Colonic mucosa (tissue), 4 donors: ENCODE results near the gene SMIM41. TPM values are rescaled to one million over a fixed set of nuclear protein-coding genes. Genes with fewer than 3 reads are reported as not detected.

Experiments
- DNase-seq: peaks from one replicate; pipeline ENCODE4 v3.0.0-alpha.2; 2020
- H3K27ac ChIP-seq: fragments of 200-600 bp; one replicate; pipeline ENCODE4 v1.8.0; 2021
- H3K27me3 ChIP-seq: fragments of 200-600 bp; one replicate; pipeline ENCODE4 v1.8.0; 2021
- H3K36me3 ChIP-seq: fragments of 200-600 bp; one replicate; pipeline ENCODE4 v1.8.0; 2021
- H3K4me1 ChIP-seq: fragments of 200-600 bp; one replicate; pipeline ENCODE4 v1.8.0; 2021; ENCODE audit warnings: mild to moderate bottlenecking
- H3K4me3 ChIP-seq: fragments of 200-600 bp; one replicate; pipeline ENCODE4 v1.8.0; 2021
- H3K9ac ChIP-seq, 2 donors: one replicate each; pipeline ENCODE4 v1.7.0; 2013; ENCODE audit warnings: control low read depth in 2 of 2, low read depth in 2 of 2, low read length in 2 of 2
- H3K9me3 ChIP-seq: fragments of 200-600 bp; one replicate; pipeline ENCODE4 v1.8.0; 2021
- CTCF ChIP-seq: fragments of 200-600 bp; IDR thresholded peaks from one replicate; pipeline ENCODE4 v1.8.0; 2022; ENCODE audit warnings: antibody characterized with exemption, mild to moderate bottlenecking
- intact Hi-C: fragments of 100-400 bp; cut with DNase I; formaldehyde crosslinking; loops from one replicate; pipeline ENCODE4 v1.14.1; 2022
- total RNA-seq, 2 donors: library from RNA; stranded (reverse); fragmentation: NEBNext Ultra II Directional in 1 of 2; extraction: Animal tissue kit (Norgen Biotek cat#: 25700) in 1 of 2; gene quantifications; one replicate each; pipeline ENCODE4 v1.2.1, GENCODE V29; 2021
- donor health status: healthy.
- donor health status: DM: no; HTN: no; CAD: no.
- donor health status: DM: no; HTN: no; CAD: no.

SMIM41 gene
- total RNA-seq, 2 donors from 2014 or later = 0.30 to 0.58 TPM

GRCh38 chr12:52041695-52042123 lies 37.8 kb upstream of the SMIM41 start:
- H3K4me3 ChIP-seq = no peak overlapping the region
- TF ChIP-seq CTCF = no peak
- H3K27me3 ChIP-seq = no peaks in the 10 kb centered on the region
- peak overlapping the region in 1 of 2 donors; percentile 20 for H3K9ac ChIP-seq
- intact Hi-C loops = no loop called here
- H3K9me3 ChIP-seq = no peaks in the 10 kb centered on the region
- H3K27ac ChIP-seq = no peak overlapping the region
- peaks cover 9% of the 10 kb centered on the region for H3K4me1 ChIP-seq
- H3K36me3 ChIP-seq = no peaks in the 10 kb centered on the region
- no peak for DNase-seq

GRCh38 chr12:52042706-52043385 lies 36.7 kb upstream of the SMIM41 start:
- intact Hi-C loops = no loop called here
- H3K4me1 ChIP-seq = peaks cover 9% of the 10 kb centered on the region
- no peaks in the 10 kb centered on the region for H3K36me3 ChIP-seq
- H3K27me3 ChIP-seq = no peaks in the 10 kb centered on the region
- H3K4me3 ChIP-seq = no peak overlapping the region
- DNase-seq = no peak
- no peak overlapping the region for H3K27ac ChIP-seq
- peak overlapping the region in 1 of 2 donors; percentile 40 for H3K9ac ChIP-seq
- no peaks in the 10 kb centered on the region for H3K9me3 ChIP-seq
- TF ChIP-seq CTCF = no peak

- H3K4me3 ChIP-seq = no peak overlapping the region
- DNase-seq = no peak
These were observed 35.9 kb upstream of the SMIM41 start for GRCh38 chr12:52043386-52044212.

GRCh38 chr12:52044292-52044983 lies 35.1 kb upstream of the SMIM41 start:
- peak overlapping the region; percentile 53 for H3K27ac ChIP-seq
- H3K9me3 ChIP-seq = no peaks in the 10 kb centered on the region
- peak overlapping the region; percentile 1 to 2 for H3K9ac ChIP-seq
- no peak for DNase-seq
- H3K4me1 ChIP-seq = peaks cover 9% of the 10 kb centered on the region
- no peak overlapping the region for H3K4me3 ChIP-seq
- TF ChIP-seq CTCF = no peak
- intact Hi-C loops = no loop called here
- H3K36me3 ChIP-seq = no peaks in the 10 kb centered on the region
- H3K27me3 ChIP-seq = no peaks in the 10 kb centered on the region

More at GRCh38 chr12:52043386-52044212, 35.9 kb upstream of the SMIM41 start:
- peak overlapping the region; percentile 1 to 2 for H3K9ac ChIP-seq
- intact Hi-C loops = no loop called here
- no peak for TF ChIP-seq CTCF
- peak overlapping the region; percentile 53 for H3K27ac ChIP-seq
- H3K4me1 ChIP-seq = peaks cover 9% of the 10 kb centered on the region
- no peaks in the 10 kb centered on the region for H3K27me3 ChIP-seq
- H3K9me3 ChIP-seq = no peaks in the 10 kb centered on the region
- no peaks in the 10 kb centered on the region for H3K36me3 ChIP-seq

GRCh38 chr12:52045794-52046199 lies 33.7 kb upstream of the SMIM41 start:
- TF ChIP-seq CTCF = no peak
- H3K27ac ChIP-seq = peak overlapping the region; percentile 40
- peak; percentile 82 for DNase-seq
- H3K9me3 ChIP-seq = no peaks in the 10 kb centered on the region
- H3K4me1 ChIP-seq = peaks cover 17% of the 10 kb centered on the region
- intact Hi-C loops = no loop called here
- no peak overlapping the region for H3K4me3 ChIP-seq
- no peaks in the 10 kb centered on the region for H3K27me3 ChIP-seq
- H3K9ac ChIP-seq = peak overlapping the region; percentile 61 to 64
- no peaks in the 10 kb centered on the region for H3K36me3 ChIP-seq
